ENCODE data around the gene CFAP73.
"Not testable (repeated sequence)": the region's sequence is repeated elsewhere in the genome, so short reads cannot be mapped to it uniquely, and the experiment has no call there.

The CFAP73 gene

GRCh38 chr12:113116875-113117274 lies 32.6 kb upstream of the CFAP73 start:
- peaks cover 9% of the 10 kb centered on the region for H3K4me1 ChIP-seq
- no peak overlapping the region for H3K9ac ChIP-seq
- H3K36me3 ChIP-seq (ENCODE audit: control insufficient read depth, insufficient read depth, low read length) = no peaks in the 10 kb centered on the region
- H3K27me3 ChIP-seq (ENCODE audit: control insufficient read depth, insufficient read depth, low read length) = no peaks in the 10 kb centered on the region
- H3K4me3 ChIP-seq (ENCODE audit: low read depth, low read length) = no peak overlapping the region
- no peak for TF ChIP-seq CTCF (IDR thresholded peaks at IDR 0.05)
- no peaks in the 10 kb centered on the region for H3K9me3 ChIP-seq (ENCODE audit: control insufficient read depth, low read length)
- no peak overlapping the region for H2AFZ ChIP-seq
- H3K27ac ChIP-seq = peak overlapping the region; percentile 16
- H3K4me2 ChIP-seq (ENCODE audit: low read length) = no peak overlapping the region
- peaks cover 6% of the 10 kb centered on the region for H3K79me2 ChIP-seq

- H3K4me1 ChIP-seq; H3K9me3 ChIP-seq (ENCODE audit: control insufficient read depth, low read length); H3K4me3 ChIP-seq (ENCODE audit: low read depth, low read length); H3K36me3 ChIP-seq (ENCODE audit: control insufficient read depth, insufficient read depth, low read length); H3K27me3 ChIP-seq (ENCODE audit: control insufficient read depth, insufficient read depth, low read length); H3K4me2 ChIP-seq (ENCODE audit: low read length); H3K27ac ChIP-seq; H2AFZ ChIP-seq; H3K9ac ChIP-seq; H3K79me2 ChIP-seq: not testable (repeated sequence)
Observed at GRCh38 chr12:113117684-113118083, 31.8 kb upstream of the CFAP73 start.

GRCh38 chr12:113118142-113118541 lies 31.4 kb upstream of the CFAP73 start:
- Histone ChIP-seq H2AFZ (no peak overlapping the region), H3K9ac (no peak overlapping the region), H3K9me3 (ENCODE audit: control insufficient read depth, low read length) (no peaks in the 10 kb centered on the region), H3K4me1 (peaks cover 13% of the 10 kb centered on the region), H3K36me3 (ENCODE audit: control insufficient read depth, insufficient read depth, low read length) (no peaks in the 10 kb centered on the region), H3K27me3 (ENCODE audit: control insufficient read depth, insufficient read depth, low read length) (no peaks in the 10 kb centered on the region), H3K79me2 (peaks cover 7% of the 10 kb centered on the region), H3K4me2 (ENCODE audit: low read length) (no peak overlapping the region), H3K27ac (no peak overlapping the region), H3K4me3 (ENCODE audit: low read depth, low read length) (no peak overlapping the region)
- no peak for TF ChIP-seq CTCF (IDR thresholded peaks at IDR 0.05)

- no peak for TF ChIP-seq CTCF (IDR thresholded peaks at IDR 0.05)
- Histone ChIP-seq H3K27ac (no peak overlapping the region), H3K9ac (no peak overlapping the region), H3K79me2 (peaks cover 10% of the 10 kb centered on the region), H3K9me3 (ENCODE audit: control insufficient read depth, low read length) (no peaks in the 10 kb centered on the region), H3K27me3 (ENCODE audit: control insufficient read depth, insufficient read depth, low read length) (no peaks in the 10 kb centered on the region), H3K4me1 (peaks cover 20% of the 10 kb centered on the region), H3K36me3 (ENCODE audit: control insufficient read depth, insufficient read depth, low read length) (no peaks in the 10 kb centered on the region), H2AFZ (no peak overlapping the region), H3K4me2 (ENCODE audit: low read length) (no peak overlapping the region), H3K4me3 (ENCODE audit: low read depth, low read length) (no peak overlapping the region)
Observed at GRCh38 chr12:113119980-113120669, 29.4 kb upstream of the CFAP73 start.

GRCh38 chr12:113120670-113121370 lies 28.7 kb upstream of the CFAP73 start:
- H3K27me3 ChIP-seq (ENCODE audit: control insufficient read depth, insufficient read depth, low read length) = no peaks in the 10 kb centered on the region
- no peak overlapping the region for H3K4me3 ChIP-seq (ENCODE audit: low read depth, low read length)
- H3K4me1 ChIP-seq = peaks cover 20% of the 10 kb centered on the region
- H3K9me3 ChIP-seq (ENCODE audit: control insufficient read depth, low read length) = no peaks in the 10 kb centered on the region
- H2AFZ ChIP-seq = no peak overlapping the region
- no peaks in the 10 kb centered on the region for H3K36me3 ChIP-seq (ENCODE audit: control insufficient read depth, insufficient read depth, low read length)
- TF ChIP-seq CTCF (IDR thresholded peaks at IDR 0.05) = no peak
- no peak overlapping the region for H3K27ac ChIP-seq
- peaks cover 10% of the 10 kb centered on the region for H3K79me2 ChIP-seq
- no peak overlapping the region for H3K4me2 ChIP-seq (ENCODE audit: low read length)
- no peak overlapping the region for H3K9ac ChIP-seq

All from parathyroid adenoma (tissue), 2 donors.